ENCODE measurements around the gene FAM162B.

DNA sequence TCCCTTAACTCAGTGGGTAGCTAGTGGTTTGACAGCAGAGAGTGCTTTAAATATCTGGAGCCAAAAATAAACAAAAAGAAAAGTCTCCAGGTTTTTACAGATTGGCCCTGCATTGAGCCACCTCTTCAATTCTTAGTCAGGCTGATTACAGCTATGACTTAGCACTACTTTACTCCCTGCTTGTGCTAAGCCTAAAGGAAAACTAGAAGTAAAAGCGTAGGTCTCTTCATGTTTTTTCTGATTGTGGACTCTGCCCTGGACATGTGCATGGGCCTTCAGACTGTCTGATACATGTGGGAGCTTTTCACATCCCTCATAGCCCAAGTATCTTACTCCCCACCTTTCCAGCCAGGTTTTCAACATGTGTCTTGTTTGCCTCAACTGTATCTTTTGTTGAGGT, 51.2 kb downstream of the FAM162B start:
- TF ChIP-seq, protein P1, sequence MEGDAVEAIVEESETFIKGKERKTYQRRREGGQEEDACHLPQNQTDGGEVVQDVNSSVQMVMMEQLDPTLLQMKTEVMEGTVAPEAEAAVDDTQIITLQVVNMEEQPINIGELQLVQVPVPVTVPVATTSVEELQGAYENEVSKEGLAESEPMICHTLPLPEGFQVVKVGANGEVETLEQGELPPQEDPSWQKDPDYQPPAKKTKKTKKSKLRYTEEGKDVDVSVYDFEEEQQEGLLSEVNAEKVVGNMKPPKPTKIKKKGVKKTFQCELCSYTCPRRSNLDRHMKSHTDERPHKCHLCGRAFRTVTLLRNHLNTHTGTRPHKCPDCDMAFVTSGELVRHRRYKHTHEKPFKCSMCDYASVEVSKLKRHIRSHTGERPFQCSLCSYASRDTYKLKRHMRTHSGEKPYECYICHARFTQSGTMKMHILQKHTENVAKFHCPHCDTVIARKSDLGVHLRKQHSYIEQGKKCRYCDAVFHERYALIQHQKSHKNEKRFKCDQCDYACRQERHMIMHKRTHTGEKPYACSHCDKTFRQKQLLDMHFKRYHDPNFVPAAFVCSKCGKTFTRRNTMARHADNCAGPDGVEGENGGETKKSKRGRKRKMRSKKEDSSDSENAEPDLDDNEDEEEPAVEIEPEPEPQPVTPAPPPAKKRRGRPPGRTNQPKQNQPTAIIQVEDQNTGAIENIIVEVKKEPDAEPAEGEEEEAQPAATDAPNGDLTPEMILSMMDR (conservative IDR thresholded peaks at IDR 0.05 in 1 of 2, IDR thresholded peaks at IDR 0.05 in 1 of 2; ENCODE audit: extremely low read depth in 1 of 2, insufficient read depth in 1 of 2, low read depth in 1 of 2, low read length in 2 of 2), result no peak
- no peak for TF ChIP-seq EZH2 (IDR thresholded peaks at IDR 0.05; ENCODE audit: borderline replicate concordance, low read length)
